Prostate gland (tissue), 2 donors: ENCODE results near the gene GINS2. TPM values are rescaled to one million over a fixed set of nuclear protein-coding genes. Genes with fewer than 3 reads are reported as not detected.

Experiments
- DNase-seq: peaks from one replicate; pipeline ENCODE4 v3.0.0-alpha.2; 2019; ENCODE audit warnings: low spot score
- H3K27ac ChIP-seq, 2 donors: fragments of 200-600 bp; sonication (generic); 2 replicates each; pipeline ENCODE4 v1.5.1; 2017 to 2019
- H3K27me3 ChIP-seq: fragments of 200-600 bp; sonication (generic); replicated peaks from 2 replicates; pipeline ENCODE4 v1.5.1; 2019; ENCODE audit not compliant: insufficient read depth
- H3K36me3 ChIP-seq, 2 donors: fragments of 200-600 bp; sonication (generic); 1 replicate in 1 of 2; 2 replicates in 1 of 2; pipeline versions ENCODE4 v1.5.1 to v1.8.1; 2017 to 2019
- H3K4me1 ChIP-seq: fragments of 200-600 bp; sonication (generic); replicated peaks from 2 replicates; pipeline ENCODE4 v1.5.1; 2019
- H3K4me3 ChIP-seq, 2 donors: fragments of 200-600 bp; sonication (generic); 2 replicates each; pipeline ENCODE4 v1.5.1; 2017 to 2019
- H3K9me3 ChIP-seq: fragments of 200-600 bp; sonication (generic); 2 replicates; pipeline ENCODE4 v1.5.1; 2017
- POLR2A ChIP-seq: fragments of 450-650 bp; IDR thresholded peaks from one replicate; pipeline ENCODE4 v1.6.1; 2016; ENCODE audit warnings: antibody characterized with exemption, mild to moderate bottlenecking
- POLR2AphosphoS5 ChIP-seq: sonication (generic); formaldehyde crosslinking; IDR thresholded peaks from one replicate; pipeline ENCODE4 v1.6.1; 2017; ENCODE audit warnings: antibody characterized with exemption
- WGBS: methylation state at CpG from one replicate; pipeline ENCODE4 v1.1.5; 2018; 5-methylcytosine and 5-hydroxymethylcytosine counted together
- intact Hi-C: fragments of 100-400 bp; cut with DNase I; formaldehyde crosslinking; loops from one replicate; pipeline ENCODE4 v1.14.2; 2022
- total RNA-seq, 2 donors: library from RNA; depleted of rRNA; stranded (reverse); fragments of >200 nt; gene quantifications; one replicate each; pipeline ENCODE4 v1.1.0, GENCODE V29; 2016
- TF ChIP-seq, protein P1 (sequence below), 4 experiments: fragments of 200-600 bp in 2 of 4; fragments of 450-650 bp in 2 of 4; sonication (generic) in 2 of 4; IDR thresholded peaks; 1 replicate in 3 of 4; 2 replicates in 1 of 4; pipeline ENCODE4 v1.5.1; 2016 to 2019; ENCODE audit warnings: antibody characterized with exemption in 4 of 4, mild to moderate bottlenecking in 2 of 4, moderate library complexity in 2 of 4

Gene GINS2
- total RNA-seq, 2 donors from 2014 or later = 4.5 to 6.2 TPM

DNA sequence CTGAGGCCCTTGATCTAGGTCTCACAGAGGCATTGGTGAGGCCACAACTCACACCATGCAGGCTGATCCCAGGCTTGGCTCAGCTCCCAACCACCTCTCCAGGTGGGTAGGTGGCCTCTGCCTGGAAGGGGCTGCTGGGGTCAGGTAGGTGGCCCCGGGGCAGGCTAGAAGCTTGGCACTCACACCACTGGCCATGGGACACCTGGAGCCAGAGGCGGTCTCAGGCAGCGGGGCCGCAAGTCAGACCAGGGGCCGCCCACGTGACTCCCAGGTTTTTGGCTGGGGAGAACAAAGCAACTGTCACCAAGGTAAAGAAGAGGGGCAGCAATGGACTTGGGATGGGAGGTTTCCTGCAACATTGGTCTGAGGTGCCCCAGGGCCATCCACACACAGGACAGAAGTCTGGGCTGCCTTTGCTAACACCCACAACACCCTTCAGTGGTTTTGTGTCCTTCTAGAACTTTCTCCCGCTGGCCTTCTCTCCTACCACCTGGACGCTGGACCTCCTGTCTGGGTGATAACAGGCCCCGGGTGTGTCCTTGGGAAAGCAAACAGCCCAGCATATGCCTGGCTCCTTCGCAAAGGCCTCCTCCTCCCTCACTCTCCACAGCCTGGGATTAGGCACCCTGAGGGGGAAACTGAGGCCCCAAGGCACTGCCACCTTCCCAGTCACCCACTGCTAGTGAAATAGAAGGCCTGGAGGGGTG is 45.7 kb upstream of the GINS2 start:
- intact Hi-C loops = no loop called here
- no peak overlapping the region for H3K4me3 ChIP-seq
- H3K36me3 ChIP-seq = no peaks in the 10 kb centered on the region
- TF ChIP-seq POLR2AphosphoS5 (no peak), POLR2A (no peak)
- TF ChIP-seq, protein P1, sequence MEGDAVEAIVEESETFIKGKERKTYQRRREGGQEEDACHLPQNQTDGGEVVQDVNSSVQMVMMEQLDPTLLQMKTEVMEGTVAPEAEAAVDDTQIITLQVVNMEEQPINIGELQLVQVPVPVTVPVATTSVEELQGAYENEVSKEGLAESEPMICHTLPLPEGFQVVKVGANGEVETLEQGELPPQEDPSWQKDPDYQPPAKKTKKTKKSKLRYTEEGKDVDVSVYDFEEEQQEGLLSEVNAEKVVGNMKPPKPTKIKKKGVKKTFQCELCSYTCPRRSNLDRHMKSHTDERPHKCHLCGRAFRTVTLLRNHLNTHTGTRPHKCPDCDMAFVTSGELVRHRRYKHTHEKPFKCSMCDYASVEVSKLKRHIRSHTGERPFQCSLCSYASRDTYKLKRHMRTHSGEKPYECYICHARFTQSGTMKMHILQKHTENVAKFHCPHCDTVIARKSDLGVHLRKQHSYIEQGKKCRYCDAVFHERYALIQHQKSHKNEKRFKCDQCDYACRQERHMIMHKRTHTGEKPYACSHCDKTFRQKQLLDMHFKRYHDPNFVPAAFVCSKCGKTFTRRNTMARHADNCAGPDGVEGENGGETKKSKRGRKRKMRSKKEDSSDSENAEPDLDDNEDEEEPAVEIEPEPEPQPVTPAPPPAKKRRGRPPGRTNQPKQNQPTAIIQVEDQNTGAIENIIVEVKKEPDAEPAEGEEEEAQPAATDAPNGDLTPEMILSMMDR (IDR thresholded peaks at IDR 0.05) = no peak
- no peak for DNase-seq
- no peaks in the 10 kb centered on the region for H3K27me3 ChIP-seq
- H3K4me1 ChIP-seq = no peaks in the 10 kb centered on the region
- H3K9me3 ChIP-seq = no peaks in the 10 kb centered on the region
- WGBS = 78% methylated on average over 9 of the region's 10 CpGs
- H3K27ac ChIP-seq = no peak overlapping the region

DNA sequence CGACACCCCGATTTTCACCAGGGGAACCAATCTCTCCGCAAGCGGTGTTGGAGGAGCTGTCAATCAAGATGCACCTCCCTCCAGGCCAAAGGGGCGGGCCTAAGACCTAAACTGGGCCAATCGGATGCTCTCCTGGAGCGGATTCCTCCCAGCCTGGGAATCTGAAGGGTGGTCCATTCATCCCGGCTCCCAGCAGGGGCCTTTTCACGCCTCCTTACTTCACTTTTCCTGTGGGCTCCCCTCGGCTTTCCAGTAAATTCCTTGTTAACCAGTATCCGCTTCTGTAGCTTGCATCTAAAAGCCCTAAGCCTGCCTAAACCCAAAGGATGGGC is 45.1 kb upstream of the GINS2 start:
- intact Hi-C loops = no loop called here
- Histone ChIP-seq H3K4me3 (no peak overlapping the region), H3K4me1 (no peaks in the 10 kb centered on the region), H3K9me3 (no peaks in the 10 kb centered on the region), H3K27me3 (no peaks in the 10 kb centered on the region), H3K36me3 (no peaks in the 10 kb centered on the region), H3K27ac (no peak overlapping the region)
- TF ChIP-seq, protein P1 (IDR thresholded peaks at IDR 0.05) = no peak
- no peak for TF ChIP-seq POLR2A
- TF ChIP-seq POLR2AphosphoS5 = no peak
- DNase-seq = no peak
- 77% methylated on average over 11 of the region's 11 CpGs for WGBS

DNA sequence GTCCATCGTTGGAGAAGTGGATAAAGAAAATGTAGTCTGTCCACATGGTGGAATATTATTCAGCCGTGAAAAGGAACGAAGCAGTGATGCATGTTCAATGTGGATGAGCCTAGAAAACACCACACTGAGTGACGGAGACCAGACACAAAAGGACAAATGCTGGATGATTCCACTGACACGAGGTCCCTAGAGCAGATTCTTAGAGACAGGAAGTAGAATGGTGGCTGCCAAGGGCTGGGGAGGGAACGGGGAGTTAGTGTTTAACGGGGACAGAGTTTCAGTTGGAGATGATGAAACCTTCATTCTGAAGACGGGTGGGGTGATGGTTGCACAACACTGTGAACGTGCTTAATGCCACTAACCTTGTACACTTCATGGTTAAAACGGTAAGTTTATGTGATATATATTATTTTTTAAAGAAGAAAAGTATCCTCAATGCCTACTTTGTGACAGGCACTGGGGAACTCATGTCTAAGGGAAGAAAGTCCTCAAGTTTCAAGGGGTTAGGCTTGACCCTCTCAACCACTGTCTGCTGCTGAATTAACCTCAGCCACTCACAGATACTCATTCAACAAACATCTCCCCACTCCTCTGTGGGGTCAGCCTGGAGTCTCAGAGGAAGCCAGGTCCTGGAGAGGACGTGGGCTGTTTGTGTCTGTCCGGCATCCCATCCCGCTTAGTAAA is 44.5 kb upstream of the GINS2 start:
- WGBS = 79% methylated on average over 13 of the region's 13 CpGs
- DNase-seq = no peak
- TF ChIP-seq POLR2A (no peak), POLR2AphosphoS5 (no peak)
- TF ChIP-seq, protein P1 (IDR thresholded peaks at IDR 0.05) = no peak

DNA sequence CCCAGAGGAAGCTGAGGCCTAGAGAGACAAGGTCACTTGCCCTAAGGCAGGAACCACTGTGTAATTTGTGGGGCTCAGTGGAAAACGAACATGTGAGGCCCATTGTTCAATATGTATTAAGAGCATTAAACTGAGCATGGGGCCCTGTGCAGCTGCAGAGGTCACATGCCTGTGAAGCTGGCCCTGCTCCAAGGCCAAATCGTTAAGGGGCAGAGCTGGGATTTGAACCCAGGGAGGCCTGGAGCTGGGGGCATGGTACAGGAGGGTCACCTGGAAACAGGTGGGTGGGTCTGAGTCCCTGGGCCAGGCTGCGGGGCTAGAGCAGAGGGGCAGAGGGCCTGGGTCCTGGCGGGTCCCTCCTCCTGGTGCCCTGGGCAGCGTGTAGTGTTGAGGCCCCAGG is 42.4 kb upstream of the GINS2 start:
- no peak overlapping the region for H3K27ac ChIP-seq
- no peaks in the 10 kb centered on the region for H3K36me3 ChIP-seq
- H3K9me3 ChIP-seq = no peaks in the 10 kb centered on the region
- TF ChIP-seq POLR2A = no peak
- TF ChIP-seq, protein P1 (IDR thresholded peaks at IDR 0.05) = no peak
- TF ChIP-seq POLR2AphosphoS5 = no peak
- WGBS = 82% methylated on average over 5 of the region's 5 CpGs
- intact Hi-C loops = no loop called here
- no peak for DNase-seq
- no peaks in the 10 kb centered on the region for H3K27me3 ChIP-seq
- no peaks in the 10 kb centered on the region for H3K4me1 ChIP-seq
- no peak overlapping the region for H3K4me3 ChIP-seq

More for the DNA sequence above, 44.5 kb upstream of the GINS2 start:
- intact Hi-C loops = no loop called here
- Histone ChIP-seq H3K27ac (no peak overlapping the region), H3K36me3 (no peaks in the 10 kb centered on the region), H3K4me1 (no peaks in the 10 kb centered on the region), H3K9me3 (no peaks in the 10 kb centered on the region), H3K4me3 (no peak overlapping the region), H3K27me3 (no peaks in the 10 kb centered on the region)

DNA sequence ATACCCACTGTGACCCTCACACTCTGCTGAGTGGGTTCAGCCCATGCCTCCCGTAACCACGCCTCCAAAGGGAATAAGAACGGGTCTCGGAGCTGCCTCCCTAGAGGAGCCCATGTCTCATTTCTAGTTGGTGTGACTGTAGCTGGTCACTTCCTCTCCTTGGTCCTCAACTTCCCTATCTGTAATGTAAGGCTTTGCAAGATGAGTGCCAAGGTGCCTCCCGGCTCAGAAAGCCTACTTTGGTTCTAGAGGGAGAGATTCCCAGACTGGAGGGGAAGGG is 41.4 kb upstream of the GINS2 start:
- DNase-seq = no peak
- H3K4me1 ChIP-seq = no peaks in the 10 kb centered on the region
- no peaks in the 10 kb centered on the region for H3K27me3 ChIP-seq
- no peaks in the 10 kb centered on the region for H3K9me3 ChIP-seq
- H3K27ac ChIP-seq = no peak overlapping the region
- H3K36me3 ChIP-seq = no peaks in the 10 kb centered on the region
- WGBS = 83% methylated on average over 5 of the region's 5 CpGs
- intact Hi-C loops = no loop called here
- TF ChIP-seq POLR2AphosphoS5 (no peak), POLR2A (no peak)
- TF ChIP-seq, protein P1 (IDR thresholded peaks at IDR 0.05) = no peak
- no peak overlapping the region for H3K4me3 ChIP-seq
